ENCODE data around the gene SPHK1. TPM values are rescaled to one million over a fixed set of nuclear protein-coding genes. Genes with fewer than 3 reads are reported as not detected.
A peak's percentile ranks its signal among the peaks of the same experiment; 100 is the strongest.

The SPHK1 gene
- total RNA-seq, 4 donors from 2014 or later = 14.7 to 29.2 (median 18.9) TPM

GRCh38 chr17:76405967-76406647 lies 21.7 kb downstream of the SPHK1 start:
- Histone ChIP-seq H3K9me3 (no peaks in the 10 kb centered on the region), H3K36me3 (peaks cover 0 to 56% of the 10 kb centered on the region in 2 donors), H3K27me3 (no peaks in the 10 kb centered on the region), H3K27ac (peak overlapping the region in 1 of 4 donors; percentile 33), H3K4me3 (no peak overlapping the region), H3K4me1 (peaks cover 0 to 43% (median 0%) of the 10 kb centered on the region in 3 donors)
- WGBS, 2 donors (ENCODE audit: low coverage in 1 of 2) = 38 to 53% methylated on average over 3 to 5 of the region's 16 CpGs
- TF ChIP-seq POLR2A (IDR thresholded peaks at IDR 0.05) (no peak), POLR2AphosphoS5 (IDR thresholded peaks at IDR 0.05) (no peak), EP300 (IDR thresholded peaks at IDR 0.05) (no peak)
- TF ChIP-seq, protein P1, sequence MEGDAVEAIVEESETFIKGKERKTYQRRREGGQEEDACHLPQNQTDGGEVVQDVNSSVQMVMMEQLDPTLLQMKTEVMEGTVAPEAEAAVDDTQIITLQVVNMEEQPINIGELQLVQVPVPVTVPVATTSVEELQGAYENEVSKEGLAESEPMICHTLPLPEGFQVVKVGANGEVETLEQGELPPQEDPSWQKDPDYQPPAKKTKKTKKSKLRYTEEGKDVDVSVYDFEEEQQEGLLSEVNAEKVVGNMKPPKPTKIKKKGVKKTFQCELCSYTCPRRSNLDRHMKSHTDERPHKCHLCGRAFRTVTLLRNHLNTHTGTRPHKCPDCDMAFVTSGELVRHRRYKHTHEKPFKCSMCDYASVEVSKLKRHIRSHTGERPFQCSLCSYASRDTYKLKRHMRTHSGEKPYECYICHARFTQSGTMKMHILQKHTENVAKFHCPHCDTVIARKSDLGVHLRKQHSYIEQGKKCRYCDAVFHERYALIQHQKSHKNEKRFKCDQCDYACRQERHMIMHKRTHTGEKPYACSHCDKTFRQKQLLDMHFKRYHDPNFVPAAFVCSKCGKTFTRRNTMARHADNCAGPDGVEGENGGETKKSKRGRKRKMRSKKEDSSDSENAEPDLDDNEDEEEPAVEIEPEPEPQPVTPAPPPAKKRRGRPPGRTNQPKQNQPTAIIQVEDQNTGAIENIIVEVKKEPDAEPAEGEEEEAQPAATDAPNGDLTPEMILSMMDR (IDR thresholded peaks at IDR 0.05) = no peak
- no peak for ATAC-seq

- WGBS, 2 donors (ENCODE audit: low coverage in 1 of 2) = 60 to 87% methylated on average over 1 to 2 of the region's 4 CpGs
- H3K27ac ChIP-seq = no peak overlapping the region
- no peaks in the 10 kb centered on the region for H3K9me3 ChIP-seq
- H3K4me1 ChIP-seq = peaks cover 0 to 43% (median 0%) of the 10 kb centered on the region in 3 donors
- no peak for ATAC-seq
- no peak for TF ChIP-seq POLR2A (IDR thresholded peaks at IDR 0.05)
- TF ChIP-seq POLR2AphosphoS5 (IDR thresholded peaks at IDR 0.05) = no peak
- TF ChIP-seq EP300 (IDR thresholded peaks at IDR 0.05) = no peak
- TF ChIP-seq, protein P1 (IDR thresholded peaks at IDR 0.05) = no peak
- H3K36me3 ChIP-seq = peaks cover 0 to 55% of the 10 kb centered on the region in 2 donors
- no peaks in the 10 kb centered on the region for H3K27me3 ChIP-seq
- H3K4me3 ChIP-seq = no peak overlapping the region
Observed at GRCh38 chr17:76407509-76407908, 23.1 kb downstream of the SPHK1 start.

DNA sequence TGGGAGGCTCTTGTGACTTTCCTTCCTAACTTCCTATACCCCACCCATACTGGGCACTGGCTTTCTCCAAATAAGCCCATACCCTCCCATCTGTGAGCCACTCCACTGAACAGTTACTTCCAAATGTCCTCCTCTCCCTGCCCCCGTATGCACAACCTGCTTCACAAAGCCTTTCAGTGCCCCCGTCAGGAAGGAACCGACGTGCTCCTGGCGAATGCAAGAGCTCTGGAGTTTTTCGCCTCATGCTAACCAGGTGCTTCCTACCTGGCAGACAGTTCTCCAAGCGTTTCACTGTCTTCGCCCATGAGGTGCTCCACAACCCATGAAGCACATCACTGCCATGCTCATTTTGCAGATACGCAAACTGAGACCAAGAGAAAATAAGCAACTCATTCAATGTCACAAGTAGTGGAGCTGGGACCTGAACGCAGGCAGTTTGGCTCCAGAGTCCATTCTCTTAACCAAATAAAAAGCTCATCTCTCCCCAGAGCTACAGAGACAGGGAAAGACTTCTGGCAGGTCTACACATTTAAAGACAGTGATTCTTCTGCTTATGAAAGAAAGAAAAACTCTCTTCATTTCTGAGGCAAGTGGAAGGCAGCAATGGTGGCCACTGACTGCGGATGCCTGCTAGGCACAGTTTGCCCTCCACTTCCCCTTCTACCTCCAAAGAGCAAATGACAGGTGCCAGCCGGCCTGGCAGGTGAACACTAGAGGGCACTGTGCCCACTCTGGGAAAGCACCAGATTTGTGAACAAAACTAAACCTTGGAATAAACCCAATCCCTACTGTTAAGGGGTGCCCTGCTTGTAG lies 23.8 kb downstream of the SPHK1 start:
- WGBS, 2 donors (ENCODE audit: low coverage in 1 of 2) = 76 to 97% methylated on average over 5 to 10 of the region's 12 CpGs
- peaks cover 0 to 49% of the 10 kb centered on the region in 2 donors for H3K36me3 ChIP-seq
- H3K4me1 ChIP-seq = peaks cover 0 to 43% (median 0%) of the 10 kb centered on the region in 3 donors
- no peaks in the 10 kb centered on the region for H3K27me3 ChIP-seq
- H3K9me3 ChIP-seq = no peaks in the 10 kb centered on the region
- no peak for ATAC-seq
- no peak overlapping the region for H3K4me3 ChIP-seq
- H3K27ac ChIP-seq = no peak overlapping the region
- TF ChIP-seq POLR2AphosphoS5 (IDR thresholded peaks at IDR 0.05) (no peak), EP300 (IDR thresholded peaks at IDR 0.05) (no peak), POLR2A (IDR thresholded peaks at IDR 0.05) (no peak)
- TF ChIP-seq, protein P1 (IDR thresholded peaks at IDR 0.05) = peak in 3 of 4 experiments; percentile 45 to 73 (median 47)

DNA sequence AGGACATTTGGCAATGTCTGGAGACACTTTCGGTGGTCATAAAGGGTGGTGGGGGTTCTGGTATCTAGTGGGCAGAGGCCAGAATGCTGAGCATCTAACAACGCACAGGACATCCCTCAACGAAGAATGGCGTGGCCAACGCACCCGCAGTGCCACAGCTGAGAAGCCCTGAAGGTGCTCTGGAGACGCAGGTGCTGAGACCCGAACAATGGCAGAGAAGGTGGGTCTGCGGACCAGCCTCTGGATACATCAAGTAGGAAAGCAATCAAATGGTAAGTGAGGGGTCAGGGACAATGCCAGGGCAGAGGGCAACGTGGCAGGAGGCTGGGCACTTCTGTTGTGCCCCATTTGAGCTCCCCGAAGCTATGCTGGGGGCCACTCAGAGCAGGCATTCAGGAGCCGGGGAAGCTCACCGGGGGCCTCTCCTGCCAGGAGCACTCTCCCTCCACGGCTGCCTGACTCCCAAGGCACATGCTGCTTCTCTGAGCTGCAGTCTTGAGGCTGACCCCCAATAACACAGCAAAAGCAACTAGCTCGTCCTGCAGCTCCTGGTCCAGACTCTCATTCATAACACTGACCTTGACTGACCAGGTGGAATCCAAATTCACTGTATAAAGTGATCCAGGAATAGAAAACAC lies 26.0 kb downstream of the SPHK1 start:
- Histone ChIP-seq H3K36me3 (peaks cover 0 to 28% of the 10 kb centered on the region in 2 donors), H3K4me1 (peaks cover 0 to 45% (median 5%) of the 10 kb centered on the region in 3 donors)

More for the DNA sequence above, 26.0 kb downstream of the SPHK1 start:
- Histone ChIP-seq H3K27me3 (no peaks in the 10 kb centered on the region), H3K9me3 (no peaks in the 10 kb centered on the region), H3K27ac (no peak overlapping the region), H3K4me3 (no peak overlapping the region)
- TF ChIP-seq, protein P1 (IDR thresholded peaks at IDR 0.05) = no peak
- no peak for TF ChIP-seq POLR2AphosphoS5 (IDR thresholded peaks at IDR 0.05)
- TF ChIP-seq POLR2A (IDR thresholded peaks at IDR 0.05) = no peak
- 83 to 100% methylated on average over 1 to 2 of the region's 15 CpGs for WGBS, 2 donors (ENCODE audit: low coverage in 1 of 2)
- no peak for ATAC-seq
